HUES48 (cell line): ENCODE data around the gene TAF4.
"Not testable (repeated sequence)": the region's sequence is repeated elsewhere in the genome, so short reads cannot be mapped to it uniquely, and the experiment has no call there.

Experiments used
- H3K27ac ChIP-seq: one replicate; pipeline ENCODE4 v1.7.0; 2013; ENCODE audit warnings: low read depth, low read length, inconsistent platforms
- H3K27me3 ChIP-seq: 2 replicates; pipeline ENCODE4 v1.6.1; 2013; ENCODE audit warnings: mild to moderate bottlenecking, low read length; ENCODE audit not compliant: control insufficient read depth, insufficient read depth
- H3K36me3 ChIP-seq: 2 replicates; pipeline ENCODE4 v1.6.1; 2013; ENCODE audit warnings: low read length; ENCODE audit not compliant: control insufficient read depth, insufficient read depth
- H3K4me1 ChIP-seq: 2 replicates; pipeline ENCODE4 v1.6.1; 2013; ENCODE audit warnings: mild to moderate bottlenecking, low read length; ENCODE audit not compliant: control insufficient read depth, insufficient read depth
- H3K4me3 ChIP-seq: 2 replicates; pipeline ENCODE4 v1.5.1; 2013; ENCODE audit warnings: mild to moderate bottlenecking, low read depth, low read length
- H3K9ac ChIP-seq: 2 replicates; pipeline ENCODE4 v1.6.1; 2013; ENCODE audit warnings: mild to moderate bottlenecking, low read depth, low read length, moderate library complexity
- H3K9me3 ChIP-seq: 2 replicates; pipeline ENCODE4 v1.6.1; 2013; ENCODE audit warnings: low read length; ENCODE audit not compliant: control insufficient read depth, insufficient read depth

TAF4 gene

GRCh38 chr20:61982191-61982950 lies 83.3 kb downstream of the TAF4 start:
- H3K27ac ChIP-seq, result no peak overlapping the region
- H3K36me3 ChIP-seq, result peaks cover 22% of the 10 kb centered on the region
- no peaks in the 10 kb centered on the region for H3K4me1 ChIP-seq
- no peak overlapping the region for H3K4me3 ChIP-seq
- no peaks in the 10 kb centered on the region for H3K9me3 ChIP-seq
- H3K9ac ChIP-seq, result no peak overlapping the region
- H3K27me3 ChIP-seq, result no peaks in the 10 kb centered on the region

- not testable (repeated sequence) for H3K27me3 ChIP-seq, H3K27ac ChIP-seq, H3K9me3 ChIP-seq
Measured at GRCh38 chr20:61981691-61982090, 84.0 kb downstream of the TAF4 start.

DNA sequence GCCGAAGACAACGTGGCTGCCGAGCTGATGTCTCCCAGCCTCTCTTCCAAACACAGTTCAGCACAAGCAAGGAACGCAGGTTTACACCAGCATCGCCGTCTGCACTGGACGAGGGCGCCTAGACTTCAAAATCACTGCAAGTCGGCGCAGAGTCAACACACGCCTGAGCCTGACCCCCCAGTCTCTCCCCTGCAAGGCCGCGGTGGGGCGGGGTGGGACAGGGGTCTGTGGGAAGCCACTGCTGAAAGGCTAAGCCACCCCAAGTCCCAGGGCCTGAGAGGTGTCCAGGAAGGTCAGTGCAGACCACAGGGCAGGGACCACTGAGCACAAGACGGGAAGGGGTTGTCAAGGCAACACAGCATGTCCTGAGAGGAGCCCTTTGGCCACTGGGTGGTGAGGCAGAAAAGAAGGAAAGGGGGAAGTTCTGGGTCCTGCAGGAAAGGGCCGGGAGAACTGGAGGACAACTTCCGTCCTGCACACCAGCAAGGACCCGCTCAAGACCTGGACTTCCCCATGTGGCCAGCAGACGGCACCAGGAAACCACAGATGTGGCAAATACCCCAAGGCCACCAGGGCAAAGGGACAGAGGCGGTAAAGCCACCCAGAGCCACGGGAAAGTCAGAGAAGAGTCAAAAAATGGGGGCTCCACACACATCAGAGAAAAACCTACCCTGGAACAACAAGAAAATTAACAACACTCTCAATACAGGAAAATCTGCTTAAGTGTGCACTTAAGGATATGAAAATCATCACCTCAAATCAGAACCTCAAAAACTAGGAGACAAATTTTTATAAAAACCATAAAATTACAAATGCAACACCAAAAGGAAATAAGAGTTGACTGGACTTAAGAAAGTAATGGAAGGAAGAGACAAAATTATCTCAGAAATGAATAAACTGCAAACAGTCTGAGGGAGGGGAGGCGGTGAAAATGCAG lies 84.8 kb downstream of the TAF4 start:
- no peak overlapping the region for H3K27ac ChIP-seq
- H3K4me3 ChIP-seq, result no peak overlapping the region
- H3K9me3 ChIP-seq, result no peaks in the 10 kb centered on the region
- H3K4me1 ChIP-seq, result no peaks in the 10 kb centered on the region
- no peaks in the 10 kb centered on the region for H3K27me3 ChIP-seq
- H3K9ac ChIP-seq, result no peak overlapping the region
- peaks cover 19% of the 10 kb centered on the region for H3K36me3 ChIP-seq

More at GRCh38 chr20:61981691-61982090, 84.0 kb downstream of the TAF4 start:
- H3K36me3 ChIP-seq, result peaks cover 16% of the 10 kb centered on the region
- not testable (repeated sequence) for H3K9ac ChIP-seq, H3K4me1 ChIP-seq, H3K4me3 ChIP-seq

- no peak overlapping the region for H3K4me3 ChIP-seq
- no peaks in the 10 kb centered on the region for H3K4me1 ChIP-seq
- no peak overlapping the region for H3K9ac ChIP-seq
- H3K9me3 ChIP-seq, result no peaks in the 10 kb centered on the region
- H3K27ac ChIP-seq, result no peak overlapping the region
- H3K27me3 ChIP-seq, result no peaks in the 10 kb centered on the region
- H3K36me3 ChIP-seq, result peaks cover 17% of the 10 kb centered on the region
Measured at GRCh38 chr20:61979701-61980635, 85.7 kb downstream of the TAF4 start.

DNA sequence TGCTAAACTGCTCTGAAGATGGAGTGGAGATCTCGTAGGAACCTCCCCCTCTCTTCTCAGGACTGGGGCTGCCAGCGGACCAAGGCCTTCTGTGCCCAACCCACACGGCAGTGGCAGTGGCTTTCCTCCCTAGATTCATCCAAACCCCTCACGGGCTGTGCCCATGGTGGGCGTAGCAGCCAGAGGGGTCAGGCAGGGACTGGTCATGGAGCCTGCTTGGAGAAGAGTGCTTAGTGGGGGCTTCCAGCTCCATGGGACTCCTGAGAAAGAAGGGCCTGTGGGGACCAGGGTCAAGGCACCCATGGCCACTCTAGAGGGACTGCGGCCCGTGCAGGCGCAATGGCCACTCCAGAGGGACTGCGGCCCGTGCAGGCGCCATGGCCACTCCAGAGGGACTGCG lies 86.6 kb downstream of the TAF4 start:
- Histone ChIP-seq H3K27me3 (no peaks in the 10 kb centered on the region), H3K4me1 (no peaks in the 10 kb centered on the region), H3K9me3 (no peaks in the 10 kb centered on the region), H3K4me3 (no peak overlapping the region), H3K9ac (no peak overlapping the region), H3K27ac (no peak overlapping the region), H3K36me3 (peaks cover 24% of the 10 kb centered on the region)

- Histone ChIP-seq H3K9ac (no peak overlapping the region), H3K36me3 (peaks cover 26% of the 10 kb centered on the region), H3K4me1 (no peaks in the 10 kb centered on the region), H3K27me3 (no peaks in the 10 kb centered on the region), H3K4me3 (no peak overlapping the region), H3K27ac (no peak overlapping the region), H3K9me3 (no peaks in the 10 kb centered on the region)
Measured at GRCh38 chr20:61978491-61978890, 87.2 kb downstream of the TAF4 start.

DNA sequence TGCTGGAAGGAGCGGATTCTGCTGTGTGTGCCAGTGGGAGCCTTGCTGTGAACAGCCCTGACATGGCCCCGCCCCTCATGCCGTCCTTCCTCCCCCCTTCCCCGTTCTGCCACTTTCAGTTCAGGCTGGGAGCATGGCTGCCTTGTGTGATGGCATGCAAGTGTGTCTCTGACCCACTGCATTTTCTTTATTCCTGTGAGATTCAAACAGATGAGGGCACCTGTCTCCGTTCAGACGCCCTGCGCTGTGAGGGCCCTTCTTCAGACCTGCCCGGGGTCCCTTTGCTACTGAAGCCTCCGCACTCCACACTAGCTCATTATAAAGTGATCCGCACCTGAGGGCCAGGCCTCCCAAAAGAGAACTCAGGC lies 88.3 kb downstream of the TAF4 start:
- H3K36me3 ChIP-seq, result peaks cover 37% of the 10 kb centered on the region

GRCh38 chr20:61976644-61977418 lies 88.8 kb downstream of the TAF4 start:
- H3K27ac ChIP-seq, result no peak overlapping the region
- peaks cover 42% of the 10 kb centered on the region for H3K36me3 ChIP-seq
- H3K9ac ChIP-seq, result no peak overlapping the region
- H3K4me3 ChIP-seq, result no peak overlapping the region
- H3K9me3 ChIP-seq, result no peaks in the 10 kb centered on the region
- H3K27me3 ChIP-seq, result no peaks in the 10 kb centered on the region
- no peaks in the 10 kb centered on the region for H3K4me1 ChIP-seq

More for the DNA sequence above, 88.3 kb downstream of the TAF4 start:
- no peak overlapping the region for H3K4me3 ChIP-seq
- H3K27me3 ChIP-seq, result no peaks in the 10 kb centered on the region
- no peak overlapping the region for H3K9ac ChIP-seq
- no peaks in the 10 kb centered on the region for H3K9me3 ChIP-seq
- H3K27ac ChIP-seq, result no peak overlapping the region
- H3K4me1 ChIP-seq, result no peaks in the 10 kb centered on the region

DNA sequence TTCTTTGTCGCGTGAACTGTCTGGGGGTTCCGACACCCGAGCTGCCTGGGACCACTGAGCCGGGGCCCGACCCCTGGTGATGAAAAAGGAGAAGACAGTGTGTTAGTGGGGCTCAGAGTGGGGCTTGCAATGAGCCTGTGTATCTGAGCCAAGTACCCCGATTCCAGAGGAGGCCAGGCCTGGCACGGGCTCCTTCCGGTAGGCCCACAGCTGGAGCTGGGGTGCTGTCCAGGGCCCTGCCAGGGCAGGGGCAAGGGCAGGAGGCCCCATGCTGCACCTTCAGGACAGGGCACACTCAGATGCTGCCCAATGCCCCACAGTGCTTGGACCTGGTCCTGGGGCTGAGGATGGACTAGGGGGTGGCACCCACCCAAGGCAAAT lies 89.4 kb downstream of the TAF4 start:
- Histone ChIP-seq H3K9me3 (no peaks in the 10 kb centered on the region), H3K4me1 (no peaks in the 10 kb centered on the region), H3K4me3 (no peak overlapping the region), H3K9ac (no peak overlapping the region), H3K36me3 (peaks cover 42% of the 10 kb centered on the region), H3K27me3 (no peaks in the 10 kb centered on the region), H3K27ac (no peak overlapping the region)
